ENCODE data around the gene KRTAP1-3.
"Not testable (repeated sequence)": the region's sequence is repeated elsewhere in the genome, so short reads cannot be mapped to it uniquely, and the experiment has no call there.

The KRTAP1-3 gene

GRCh38 chr17:41046735-41047465 lies 12.2 kb upstream of the KRTAP1-3 start, which contains the start of gene KRTAP2-1:
Gene KRTAP2-1 (minus strand): TSS chr17:41047316. CDS start chr17:41047267, 49 bp downstream.
- not testable (repeated sequence) for H2AFZ ChIP-seq (ENCODE audit: low read length); H3K4ac ChIP-seq (ENCODE audit: low read length); H3K23ac ChIP-seq (ENCODE audit: low read depth, low read length, poor library complexity); H3K18ac ChIP-seq (ENCODE audit: low read length); H2BK15ac ChIP-seq (ENCODE audit: low read length); H4K8ac ChIP-seq (ENCODE audit: low read depth, low read length); H3K4me1 ChIP-seq (ENCODE audit: control insufficient read depth in 2 of 2, insufficient read depth in 1 of 2, low read depth in 1 of 2, low read length in 2 of 2); H3K27me3 ChIP-seq (ENCODE audit: control insufficient read depth in 3 of 3, insufficient read depth in 3 of 3, low read depth in 1 of 3, low read length in 3 of 3); H2AK5ac ChIP-seq (ENCODE audit: low read depth, low read length); H3K27ac ChIP-seq (replicated peaks; ENCODE audit: low read length); H3K9ac ChIP-seq (ENCODE audit: low read depth, low read length, poor library complexity); H2BK5ac ChIP-seq (ENCODE audit: low read length); H4K91ac ChIP-seq (ENCODE audit: low read depth, low read length, poor library complexity); H3K4me3 ChIP-seq (ENCODE audit: low read length in 2 of 2); H3K4me2 ChIP-seq (ENCODE audit: insufficient read depth, low read length, poor library complexity, severe bottlenecking); H3K36me3 ChIP-seq (replicated peaks in 1 of 2; ENCODE audit: control insufficient read depth in 2 of 2, insufficient read depth in 2 of 2, low read length in 2 of 2); H2BK12ac ChIP-seq (ENCODE audit: low read length); H3K9me3 ChIP-seq (replicated peaks in 1 of 2; ENCODE audit: control insufficient read depth in 2 of 2, insufficient read depth in 1 of 2, low read depth in 1 of 2, low read length in 2 of 2); H2BK120ac ChIP-seq (ENCODE audit: low read depth, low read length); H3K79me1 ChIP-seq (ENCODE audit: low read depth, low read length); H3K14ac ChIP-seq (ENCODE audit: low read length); DNase-seq (ENCODE audit: low spot score)
- WGBS, 2 donors (ENCODE audit: extremely low coverage in 2 of 2, insufficient read length in 2 of 2, insufficient replicate concordance in 1 of 2), result no CpG with 5 or more reads among the region's 33 CpGs

GRCh38 chr17:41042953-41043352 lies 8.3 kb upstream of the KRTAP1-3 start:
- Histone ChIP-seq H3K9ac (ENCODE audit: low read depth, low read length, poor library complexity) (no peak overlapping the region), H3K4me2 (ENCODE audit: insufficient read depth, low read length, poor library complexity, severe bottlenecking) (no peak overlapping the region), H3K4me3 (ENCODE audit: low read length in 2 of 2) (no peak overlapping the region), H3K27me3 (ENCODE audit: control insufficient read depth in 3 of 3, insufficient read depth in 3 of 3, low read depth in 1 of 3, low read length in 3 of 3) (no peaks in the 10 kb centered on the region), H4K91ac (ENCODE audit: low read depth, low read length, poor library complexity) (no peak overlapping the region), H3K23ac (ENCODE audit: low read depth, low read length, poor library complexity) (no peak overlapping the region), H4K8ac (ENCODE audit: low read depth, low read length) (no peak overlapping the region), H3K27ac (replicated peaks; ENCODE audit: low read length) (no peak overlapping the region), H3K4ac (ENCODE audit: low read length) (no peak overlapping the region), H3K9me3 (replicated peaks in 1 of 2; ENCODE audit: control insufficient read depth in 2 of 2, insufficient read depth in 1 of 2, low read depth in 1 of 2, low read length in 2 of 2) (no peaks in the 10 kb centered on the region), H2BK120ac (ENCODE audit: low read depth, low read length) (no peak overlapping the region), H2BK12ac (ENCODE audit: low read length) (no peak overlapping the region), H3K18ac (ENCODE audit: low read length) (no peak overlapping the region), H2AK5ac (ENCODE audit: low read depth, low read length) (no peak overlapping the region), H3K36me3 (replicated peaks in 1 of 2; ENCODE audit: control insufficient read depth in 2 of 2, insufficient read depth in 2 of 2, low read length in 2 of 2) (no peaks in the 10 kb centered on the region), H3K14ac (ENCODE audit: low read length) (no peak overlapping the region), H3K4me1 (ENCODE audit: control insufficient read depth in 2 of 2, insufficient read depth in 1 of 2, low read depth in 1 of 2, low read length in 2 of 2) (no peaks in the 10 kb centered on the region), H2BK5ac (ENCODE audit: low read length) (no peak overlapping the region), H2BK15ac (ENCODE audit: low read length) (no peak overlapping the region), H2AFZ (ENCODE audit: low read length) (no peak overlapping the region), H3K79me1 (ENCODE audit: low read depth, low read length) (no peaks in the 10 kb centered on the region)
- no CpG with 5 or more reads among the region's 1 CpG for WGBS, 2 donors (ENCODE audit: extremely low coverage in 2 of 2, insufficient read length in 2 of 2, insufficient replicate concordance in 1 of 2)
- DNase-seq (ENCODE audit: low spot score), result no peak

GRCh38 chr17:41040783-41041571 lies 6.3 kb upstream of the KRTAP1-3 start, which contains the start of gene KRTAP1-1:
Gene KRTAP1-1 (minus strand): TSS chr17:41041450. CDS start chr17:41041397, 53 bp downstream.
- H2BK15ac ChIP-seq (ENCODE audit: low read length); H3K9me3 ChIP-seq (replicated peaks in 1 of 2; ENCODE audit: control insufficient read depth in 2 of 2, insufficient read depth in 1 of 2, low read depth in 1 of 2, low read length in 2 of 2): not testable (repeated sequence)
- WGBS, 2 donors (ENCODE audit: extremely low coverage in 2 of 2, insufficient read length in 2 of 2, insufficient replicate concordance in 1 of 2), result no CpG with 5 or more reads among the region's 14 CpGs

GRCh38 chr17:41037853-41038350 lies 3.2 kb upstream of the KRTAP1-3 start:
- H2BK120ac ChIP-seq (ENCODE audit: low read depth, low read length), result no peak overlapping the region
- H3K4ac ChIP-seq (ENCODE audit: low read length), result no peak overlapping the region
- DNase-seq (ENCODE audit: low spot score), result no peak
- H4K8ac ChIP-seq (ENCODE audit: low read depth, low read length), result no peak overlapping the region
- no peaks in the 10 kb centered on the region for H3K79me1 ChIP-seq (ENCODE audit: low read depth, low read length)
- H3K4me3 ChIP-seq (ENCODE audit: low read length in 2 of 2), result no peak overlapping the region
- H3K18ac ChIP-seq (ENCODE audit: low read length), result no peak overlapping the region
- no peak overlapping the region for H3K23ac ChIP-seq (ENCODE audit: low read depth, low read length, poor library complexity)
- no peak overlapping the region for H2BK5ac ChIP-seq (ENCODE audit: low read length)
- H3K9ac ChIP-seq (ENCODE audit: low read depth, low read length, poor library complexity), result no peak overlapping the region
- no peak overlapping the region for H2AFZ ChIP-seq (ENCODE audit: low read length)
- no CpG with 5 or more reads among the region's 2 CpGs for WGBS, 2 donors (ENCODE audit: extremely low coverage in 2 of 2, insufficient read length in 2 of 2, insufficient replicate concordance in 1 of 2)
- H3K4me2 ChIP-seq (ENCODE audit: insufficient read depth, low read length, poor library complexity, severe bottlenecking), result no peak overlapping the region
- no peak overlapping the region for H2BK12ac ChIP-seq (ENCODE audit: low read length)
- H2AK5ac ChIP-seq (ENCODE audit: low read depth, low read length), result no peak overlapping the region
- H4K91ac ChIP-seq (ENCODE audit: low read depth, low read length, poor library complexity), result no peak overlapping the region
- no peak overlapping the region for H3K14ac ChIP-seq (ENCODE audit: low read length)
- no peaks in the 10 kb centered on the region for H3K36me3 ChIP-seq (replicated peaks in 1 of 2; ENCODE audit: control insufficient read depth in 2 of 2, insufficient read depth in 2 of 2, low read length in 2 of 2)
- H3K9me3 ChIP-seq (replicated peaks in 1 of 2; ENCODE audit: control insufficient read depth in 2 of 2, insufficient read depth in 1 of 2, low read depth in 1 of 2, low read length in 2 of 2), result no peaks in the 10 kb centered on the region
- no peak overlapping the region for H2BK15ac ChIP-seq (ENCODE audit: low read length)
- no peaks in the 10 kb centered on the region for H3K4me1 ChIP-seq (ENCODE audit: control insufficient read depth in 2 of 2, insufficient read depth in 1 of 2, low read depth in 1 of 2, low read length in 2 of 2)
- no peaks in the 10 kb centered on the region for H3K27me3 ChIP-seq (ENCODE audit: control insufficient read depth in 3 of 3, insufficient read depth in 3 of 3, low read depth in 1 of 3, low read length in 3 of 3)
- H3K27ac ChIP-seq (replicated peaks; ENCODE audit: low read length), result no peak overlapping the region

More at GRCh38 chr17:41040783-41041571, 6.3 kb upstream of the KRTAP1-3 start, which contains the start of gene KRTAP1-1:
- not testable (repeated sequence) for H2BK120ac ChIP-seq (ENCODE audit: low read depth, low read length); H3K18ac ChIP-seq (ENCODE audit: low read length); H3K4me3 ChIP-seq (ENCODE audit: low read length in 2 of 2); DNase-seq (ENCODE audit: low spot score); H2BK12ac ChIP-seq (ENCODE audit: low read length); H3K79me1 ChIP-seq (ENCODE audit: low read depth, low read length); H3K36me3 ChIP-seq (replicated peaks in 1 of 2; ENCODE audit: control insufficient read depth in 2 of 2, insufficient read depth in 2 of 2, low read length in 2 of 2); H2BK5ac ChIP-seq (ENCODE audit: low read length); H3K4me2 ChIP-seq (ENCODE audit: insufficient read depth, low read length, poor library complexity, severe bottlenecking); H3K27me3 ChIP-seq (ENCODE audit: control insufficient read depth in 3 of 3, insufficient read depth in 3 of 3, low read depth in 1 of 3, low read length in 3 of 3); H3K4me1 ChIP-seq (ENCODE audit: control insufficient read depth in 2 of 2, insufficient read depth in 1 of 2, low read depth in 1 of 2, low read length in 2 of 2); H3K9ac ChIP-seq (ENCODE audit: low read depth, low read length, poor library complexity); H4K91ac ChIP-seq (ENCODE audit: low read depth, low read length, poor library complexity); H3K27ac ChIP-seq (replicated peaks; ENCODE audit: low read length); H3K23ac ChIP-seq (ENCODE audit: low read depth, low read length, poor library complexity); H3K4ac ChIP-seq (ENCODE audit: low read length); H2AK5ac ChIP-seq (ENCODE audit: low read depth, low read length); H2AFZ ChIP-seq (ENCODE audit: low read length); H4K8ac ChIP-seq (ENCODE audit: low read depth, low read length)
- peak within 1 kb of the TSS; percentile 38 for H3K14ac ChIP-seq (ENCODE audit: low read length)

All from neuronal stem cell (in vitro differentiated cells).